Measurements from ENCODE around the gene ACVR1B. TPM values are rescaled to one million over a fixed set of nuclear protein-coding genes. Genes with fewer than 3 reads are reported as not detected.

The ACVR1B gene
- total RNA-seq, 1 donor from 2014 or later = 10.8 TPM

GRCh38 chr12:51937926-51938325 lies 13.6 kb upstream of the ACVR1B start:
- ATAC-seq = no peak
- intact Hi-C loops (cut with DNase I) = no loop called here
- no peak for DNase-seq (ENCODE audit: missing footprints)

- ATAC-seq = no peak
- intact Hi-C loops (cut with DNase I) = no loop called here
- no peak for DNase-seq (ENCODE audit: missing footprints)
Observed at GRCh38 chr12:51938726-51939125, 12.8 kb upstream of the ACVR1B start.

GRCh38 chr12:51941011-51941581 lies 10.4 kb upstream of the ACVR1B start:
- DNase-seq (ENCODE audit: missing footprints) (no peak), ATAC-seq (peak; percentile 50)
- intact Hi-C loops (cut with DNase I) = no loop called here

- no peak for DNase-seq (ENCODE audit: missing footprints)
- no peak for ATAC-seq
- intact Hi-C loops (cut with DNase I) = no loop called here
Observed at GRCh38 chr12:51941604-51942003, 9.9 kb upstream of the ACVR1B start.

- no peak for DNase-seq (ENCODE audit: missing footprints)
- intact Hi-C loops (cut with DNase I) = no loop called here
- no peak for ATAC-seq
Observed at GRCh38 chr12:51942056-51942455, 9.4 kb upstream of the ACVR1B start.

GRCh38 chr12:51942501-51943000 lies 8.9 kb upstream of the ACVR1B start:
- DNase-seq (ENCODE audit: missing footprints) = no peak
- no peak for ATAC-seq
- intact Hi-C loops (cut with DNase I) = no loop called here

GRCh38 chr12:51943346-51943745 lies 8.2 kb upstream of the ACVR1B start:
- intact Hi-C loops (cut with DNase I) = no loop called here
- DNase-seq (ENCODE audit: missing footprints) (no peak), ATAC-seq (no peak)

GRCh38 chr12:51944608-51945233 lies 6.8 kb upstream of the ACVR1B start:
- ATAC-seq (no peak), DNase-seq (ENCODE audit: missing footprints) (no peak)
- intact Hi-C loops (cut with DNase I) = no loop called here

GRCh38 chr12:51947246-51947996 lies 4.1 kb upstream of the ACVR1B start:
- ATAC-seq (no peak), DNase-seq (ENCODE audit: missing footprints) (no peak)
- intact Hi-C loops (cut with DNase I) = no loop called here

- intact Hi-C loops (cut with DNase I) = no loop called here
- ATAC-seq = no peak
- no peak for DNase-seq (ENCODE audit: missing footprints)
Observed at GRCh38 chr12:51948066-51948465, 3.4 kb upstream of the ACVR1B start.

- ATAC-seq (no peak), DNase-seq (ENCODE audit: missing footprints) (no peak)
- intact Hi-C loops (cut with DNase I) = loop anchor here (10.0 kb wide), 1 partner anchor 905 kb away; the partner anchor contains the start of gene LETMD1
Observed at GRCh38 chr12:51949342-51950030, 2.0 kb upstream of the ACVR1B start.

GRCh38 chr12:51950682-51951198 lies 759 bp upstream of the ACVR1B start:
- intact Hi-C loops (cut with DNase I) = loop anchor here (10.0 kb wide), 1 partner anchor 906 kb away; the partner anchor contains the start of gene LETMD1
- ATAC-seq = no peak
- no peak for DNase-seq (ENCODE audit: missing footprints)

GRCh38 chr12:51951843-51952722 lies 584 bp downstream of the ACVR1B start:
- DNase-seq (ENCODE audit: missing footprints) (no peak), ATAC-seq (peak; percentile 11)
- intact Hi-C loops (cut with DNase I) = loop anchor here (10.0 kb wide), 1 partner anchor 907 kb away; the partner anchor contains the start of gene LETMD1

- no peak for DNase-seq (ENCODE audit: missing footprints)
- intact Hi-C loops (cut with DNase I) = loop anchor here (10.0 kb wide), 1 partner anchor 908 kb away; the partner anchor contains the start of gene LETMD1
- ATAC-seq = no peak
Observed at GRCh38 chr12:51953089-51953488, 1.6 kb downstream of the ACVR1B start.

GRCh38 chr12:51953864-51954263 lies 2.4 kb downstream of the ACVR1B start:
- DNase-seq (ENCODE audit: missing footprints) = no peak
- no peak for ATAC-seq
- intact Hi-C loops (cut with DNase I) = loop anchor here (10.0 kb wide), 1 partner anchor 909 kb away; the partner anchor contains the start of gene LETMD1

- intact Hi-C loops (cut with DNase I) = loop anchor here (10.0 kb wide), 1 partner anchor 910 kb away; the partner anchor contains the start of gene LETMD1
- no peak for ATAC-seq
- no peak for DNase-seq (ENCODE audit: missing footprints)
Observed at GRCh38 chr12:51954561-51955361, 3.3 kb downstream of the ACVR1B start.

GRCh38 chr12:51955702-51956101 lies 4.2 kb downstream of the ACVR1B start:
- intact Hi-C loops (cut with DNase I) = loop anchor here (10.0 kb wide), 1 partner anchor 911 kb away; the partner anchor contains the start of gene LETMD1
- DNase-seq (ENCODE audit: missing footprints) (no peak), ATAC-seq (no peak)
